HG02981 (cell line): ENCODE data around the gene S1PR3.

Source experiments
- ATAC-seq: cut with Tn5 transposase; IDR thresholded peaks from one replicate; pipeline ENCODE4 v1.9.1; 2021; ENCODE audit warnings: mild to moderate bottlenecking, moderate library complexity; ENCODE audit not compliant: unreplicated experiment

Gene S1PR3

DNA sequence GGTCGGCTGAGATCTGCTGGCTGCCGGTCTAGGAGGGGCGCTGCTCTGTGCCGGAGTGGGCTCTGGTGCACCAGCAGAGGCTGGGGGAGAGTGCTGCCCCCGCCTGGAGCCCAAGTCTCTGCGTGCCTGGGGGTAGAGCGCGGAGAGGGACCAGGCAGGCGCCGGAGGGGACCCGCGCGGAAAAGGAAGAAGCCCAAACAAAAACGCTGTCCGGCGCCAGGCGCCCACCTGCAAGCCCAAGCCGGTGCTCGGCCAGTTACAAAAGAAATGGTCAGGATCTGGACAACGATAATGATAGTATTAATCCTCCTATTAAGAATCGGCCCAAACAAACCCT, 571 bp upstream of the S1PR3 start:
- ATAC-seq = no peak

DNA sequence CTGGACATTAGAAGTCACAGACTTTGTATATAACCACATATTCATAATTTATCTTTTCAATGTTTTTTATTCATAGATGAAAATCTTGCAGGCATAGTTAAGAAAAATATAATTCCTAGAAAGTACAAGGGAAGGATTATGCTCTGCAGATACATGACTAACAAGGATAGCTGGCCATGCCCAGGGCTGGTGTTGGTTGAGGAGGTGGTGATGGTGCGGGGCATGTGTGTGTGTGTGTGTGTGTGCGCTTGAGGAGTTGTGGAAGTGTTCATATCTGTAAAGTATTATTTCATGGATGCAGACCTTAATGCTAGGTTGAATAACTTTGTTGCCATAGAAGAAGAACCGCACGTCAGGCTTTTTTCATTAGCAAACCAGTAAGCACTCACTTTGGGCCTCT, 1.3 kb downstream of the S1PR3 start:
- ATAC-seq = no peak

DNA sequence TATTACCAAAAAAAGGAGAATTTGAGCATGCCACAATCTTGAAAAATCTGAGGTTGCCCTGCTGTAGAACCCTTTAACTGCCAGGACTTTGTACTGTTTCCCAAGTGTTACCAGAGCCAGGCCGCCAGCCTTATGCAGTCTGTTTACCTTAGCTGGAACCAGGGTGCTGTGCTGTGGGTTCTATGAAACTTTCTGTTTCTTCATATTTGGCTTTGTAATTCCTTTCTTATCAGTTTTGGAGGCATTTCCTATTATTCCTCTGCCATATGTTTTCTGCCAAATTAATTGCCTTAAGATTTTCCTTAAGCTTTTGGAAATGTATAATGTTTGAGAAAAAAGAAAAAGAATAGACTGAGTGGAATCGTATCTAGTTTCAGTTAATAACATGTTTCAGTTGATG, 2.1 kb downstream of the S1PR3 start:
- ATAC-seq = no peak

DNA sequence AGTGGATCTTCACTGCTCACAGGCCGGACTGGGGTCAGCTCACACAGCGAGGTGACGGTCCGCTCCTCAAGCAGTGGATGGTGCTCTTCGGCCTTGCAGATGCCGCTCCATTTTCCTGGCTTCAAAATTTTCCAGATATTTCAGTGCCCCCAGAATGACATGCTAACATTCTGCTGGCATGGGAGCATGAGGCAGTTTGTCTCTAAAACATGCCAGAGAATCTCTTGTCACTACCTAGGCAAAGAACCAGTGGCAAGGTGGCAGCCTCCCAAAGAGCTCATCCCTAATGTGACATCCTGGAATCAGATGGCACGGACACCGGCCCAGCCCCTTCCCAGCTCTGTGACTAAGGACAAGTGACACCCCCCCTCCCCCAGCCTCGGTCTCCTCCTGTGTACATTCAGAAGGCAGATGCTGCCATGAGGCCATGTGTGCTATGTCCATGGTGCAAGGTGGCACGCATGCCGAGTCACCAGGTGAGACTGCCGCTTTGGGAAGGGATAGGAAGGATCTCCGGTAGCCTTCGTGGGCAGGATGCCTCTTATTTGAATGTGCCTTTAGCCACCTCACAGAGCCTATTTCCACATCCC, 2.7 kb downstream of the S1PR3 start:
- ATAC-seq = no peak

DNA sequence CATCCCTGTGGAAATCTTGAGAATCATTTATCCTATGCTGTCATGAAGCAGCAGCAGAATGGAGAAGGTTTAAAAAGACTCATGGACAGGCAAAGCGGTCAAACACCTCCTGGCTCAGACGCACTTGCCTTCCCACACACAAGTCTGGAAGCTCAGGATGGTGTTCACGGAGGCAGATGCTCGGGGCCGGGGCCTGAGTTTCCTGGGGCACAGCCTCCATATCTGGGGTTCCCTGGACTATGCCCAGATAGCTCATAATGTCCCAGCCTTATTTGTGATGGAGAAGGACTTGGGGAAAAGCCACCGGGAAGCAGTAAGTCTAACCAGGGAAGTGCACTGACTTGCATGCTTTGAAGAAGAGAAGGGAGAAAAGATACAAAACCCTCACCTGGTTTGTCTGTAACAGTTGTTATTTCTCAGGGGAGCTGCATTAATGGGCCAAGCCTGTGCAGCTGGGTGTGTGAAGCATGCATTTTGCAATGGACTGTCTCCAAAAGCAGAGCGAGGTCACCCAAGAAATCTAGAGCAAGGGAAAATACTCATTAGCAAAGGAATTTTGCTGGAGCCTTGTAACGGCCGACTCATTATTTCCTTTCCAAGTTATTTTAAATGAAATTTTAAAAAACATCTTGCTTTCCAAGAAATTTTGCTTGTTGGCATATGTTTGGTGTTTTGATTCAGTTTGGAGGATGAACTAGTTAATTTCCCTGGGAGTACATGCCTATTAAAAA, 3.4 kb downstream of the S1PR3 start:
- ATAC-seq = no peak

DNA sequence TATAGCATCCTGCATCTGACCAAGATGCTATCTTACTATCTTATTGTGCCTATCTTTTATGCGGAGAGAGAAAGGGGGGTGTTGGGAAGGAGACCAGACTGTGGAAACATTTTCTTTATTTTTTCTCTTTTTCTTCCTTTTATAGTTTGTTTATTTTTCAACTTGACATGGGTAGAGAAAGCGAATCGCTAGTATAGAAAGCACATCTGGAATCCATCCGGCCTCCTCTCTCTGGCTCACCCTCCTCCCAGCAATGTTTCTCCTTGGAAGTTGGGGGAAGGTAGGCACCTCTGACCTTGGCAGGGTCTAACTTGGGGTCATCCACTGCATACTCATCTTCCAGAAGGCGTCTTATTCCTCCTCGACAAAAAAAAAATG, 3.9 kb downstream of the S1PR3 start:
- ATAC-seq = no peak

DNA sequence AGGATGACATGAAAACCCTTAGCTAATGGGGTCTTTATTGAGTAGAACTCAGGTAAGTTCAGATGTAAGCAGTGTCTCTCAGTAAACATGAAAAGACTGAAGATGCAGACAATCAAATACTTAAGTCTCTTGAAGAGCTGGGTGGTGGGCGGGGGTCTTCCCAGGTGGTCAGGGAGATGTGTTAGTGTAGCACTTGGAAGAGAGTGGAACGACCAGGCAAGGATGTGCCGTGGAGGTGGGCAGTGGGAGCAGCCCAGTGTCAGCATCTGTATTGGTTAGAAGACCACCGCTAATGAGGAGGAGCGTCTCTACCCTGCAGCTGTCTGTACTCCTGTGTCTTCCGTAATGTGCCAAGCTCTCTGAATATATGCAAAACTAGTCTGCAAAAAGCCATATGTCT, 4.4 kb downstream of the S1PR3 start:
- ATAC-seq = no peak

DNA sequence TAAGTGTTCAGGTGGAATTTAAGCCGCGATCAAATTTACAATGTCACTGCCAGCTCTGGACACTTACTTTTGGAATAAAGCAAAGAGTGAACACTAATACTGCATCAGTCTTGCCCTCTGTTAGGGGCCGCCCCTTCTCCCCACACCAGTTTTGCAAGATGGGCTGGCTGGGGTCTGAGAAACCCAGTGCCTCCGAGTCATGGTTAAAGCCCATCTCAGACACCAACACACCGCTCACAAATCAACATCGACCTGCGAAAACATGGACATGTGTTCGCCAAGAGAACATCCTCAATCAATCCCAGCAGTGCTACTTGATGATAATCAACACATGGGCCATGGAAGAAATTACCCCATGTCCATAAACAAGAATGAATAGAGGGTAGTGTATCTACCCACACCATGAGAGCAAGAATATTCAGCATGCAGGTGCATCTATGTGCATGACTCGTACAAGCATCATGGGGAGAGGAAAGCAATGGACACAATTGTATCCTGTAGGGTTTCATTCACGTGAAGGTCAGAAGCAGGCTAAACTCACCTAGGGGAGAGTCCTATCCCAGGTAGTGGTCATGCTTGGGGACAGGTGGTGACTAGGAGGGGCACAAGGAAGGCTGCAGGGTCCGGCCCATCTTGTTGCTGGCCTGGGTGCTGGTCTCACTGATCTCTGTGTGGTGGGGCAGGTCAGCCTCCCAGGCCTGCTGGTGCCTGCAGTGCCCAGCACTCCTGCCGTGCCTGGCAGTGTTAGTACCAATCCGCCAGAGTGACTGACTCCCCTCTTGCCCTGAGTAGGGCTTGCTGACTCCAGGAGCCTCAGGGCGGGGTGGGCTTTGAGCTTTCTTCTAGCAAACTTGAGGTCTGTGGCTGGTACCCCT, 5.0 kb downstream of the S1PR3 start:
- no peak for ATAC-seq

DNA sequence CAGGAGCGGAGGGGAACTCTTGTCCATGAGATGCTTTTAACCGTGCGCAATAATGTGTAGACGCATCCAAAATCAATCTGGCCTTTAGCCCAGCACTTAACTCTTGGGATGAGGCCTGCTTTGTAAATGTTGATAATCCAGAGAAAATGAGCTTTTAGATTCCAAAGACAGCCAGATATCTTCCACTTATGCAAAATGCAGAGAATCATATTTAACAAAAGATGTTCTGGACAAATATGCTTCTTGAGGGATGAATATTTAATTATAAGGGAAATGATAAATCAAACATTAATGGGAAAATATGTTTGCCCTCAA, 5.6 kb downstream of the S1PR3 start:
- ATAC-seq = no peak

DNA sequence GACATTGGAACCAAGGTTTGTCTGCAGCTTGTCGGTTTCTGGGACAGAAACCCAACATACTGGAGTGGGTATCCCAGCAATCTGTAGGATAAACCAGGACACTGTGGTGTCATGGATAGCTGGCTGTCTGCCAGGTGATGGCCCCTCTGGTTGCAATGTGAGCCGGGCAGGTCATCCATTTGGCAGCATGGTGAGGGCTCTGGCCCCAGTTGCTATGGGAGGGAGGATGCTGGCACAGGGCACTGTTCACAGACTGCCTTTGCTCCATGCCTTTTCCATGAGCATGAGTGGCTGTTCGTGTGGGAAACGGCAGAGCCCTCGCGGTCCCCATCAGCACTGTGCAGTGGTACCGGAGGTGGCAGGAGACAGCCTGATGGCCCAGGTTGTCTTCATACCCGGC, 6.4 kb downstream of the S1PR3 start:
- ATAC-seq = no peak

DNA sequence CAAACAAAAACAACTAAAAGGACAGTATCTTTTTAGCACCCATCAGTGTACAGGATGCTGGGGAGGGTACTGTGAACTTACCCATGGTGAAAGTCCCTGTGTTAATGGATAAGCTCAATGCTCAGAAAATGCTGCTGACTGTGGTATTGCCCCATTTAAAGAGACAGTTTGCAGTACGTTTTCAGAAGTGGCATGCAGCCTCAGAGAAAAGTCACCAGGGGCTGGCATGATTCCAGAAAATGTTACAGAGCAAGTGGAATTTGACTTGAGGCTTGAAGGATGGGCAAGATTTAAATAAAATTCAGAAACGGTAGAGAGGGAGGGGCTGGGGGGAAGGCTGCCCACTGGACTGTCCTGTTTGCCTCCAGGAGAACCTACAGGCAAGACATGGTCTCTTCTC, 7.2 kb downstream of the S1PR3 start:
- ATAC-seq = no peak

DNA sequence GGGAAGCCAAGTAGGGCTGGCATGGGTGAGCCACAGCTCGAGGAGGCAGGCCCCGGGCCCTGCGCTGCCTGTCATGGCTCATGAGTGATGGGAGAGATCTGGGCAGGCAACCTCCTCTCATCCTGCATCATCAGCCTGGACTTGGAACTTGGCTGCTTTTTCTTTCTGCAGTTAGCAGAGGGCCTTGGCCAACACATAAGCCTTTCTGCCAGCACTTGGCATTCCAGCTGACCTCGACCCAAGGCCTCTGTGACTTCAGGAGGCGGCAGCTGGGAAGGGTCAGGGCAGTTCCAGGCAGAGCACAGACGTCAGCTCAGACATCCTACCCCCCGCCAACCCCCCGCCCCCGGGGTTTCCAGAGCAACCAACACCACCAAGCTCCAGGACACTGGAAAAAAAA, 7.6 kb downstream of the S1PR3 start:
- ATAC-seq = no peak

DNA sequence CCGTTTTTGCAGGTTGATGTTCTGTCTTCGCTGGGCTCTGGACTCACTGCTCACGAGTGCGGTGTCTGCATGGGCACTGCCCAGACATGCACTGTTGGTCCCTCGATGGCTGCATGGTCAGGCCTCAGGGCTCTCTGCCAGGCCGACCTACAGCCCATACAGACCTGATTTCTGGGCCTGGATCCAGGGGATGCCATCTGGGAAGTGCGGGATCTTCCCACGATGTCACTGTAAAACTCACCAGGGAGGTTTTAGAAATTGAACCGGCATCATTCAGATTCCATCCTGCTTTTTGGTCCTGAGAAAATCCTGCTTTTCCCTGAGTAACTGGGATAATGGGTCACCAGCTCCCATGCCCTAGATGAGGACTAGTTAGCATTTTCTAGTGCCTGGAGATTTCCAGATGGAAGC, 9.1 kb downstream of the S1PR3 start:
- no peak for ATAC-seq

DNA sequence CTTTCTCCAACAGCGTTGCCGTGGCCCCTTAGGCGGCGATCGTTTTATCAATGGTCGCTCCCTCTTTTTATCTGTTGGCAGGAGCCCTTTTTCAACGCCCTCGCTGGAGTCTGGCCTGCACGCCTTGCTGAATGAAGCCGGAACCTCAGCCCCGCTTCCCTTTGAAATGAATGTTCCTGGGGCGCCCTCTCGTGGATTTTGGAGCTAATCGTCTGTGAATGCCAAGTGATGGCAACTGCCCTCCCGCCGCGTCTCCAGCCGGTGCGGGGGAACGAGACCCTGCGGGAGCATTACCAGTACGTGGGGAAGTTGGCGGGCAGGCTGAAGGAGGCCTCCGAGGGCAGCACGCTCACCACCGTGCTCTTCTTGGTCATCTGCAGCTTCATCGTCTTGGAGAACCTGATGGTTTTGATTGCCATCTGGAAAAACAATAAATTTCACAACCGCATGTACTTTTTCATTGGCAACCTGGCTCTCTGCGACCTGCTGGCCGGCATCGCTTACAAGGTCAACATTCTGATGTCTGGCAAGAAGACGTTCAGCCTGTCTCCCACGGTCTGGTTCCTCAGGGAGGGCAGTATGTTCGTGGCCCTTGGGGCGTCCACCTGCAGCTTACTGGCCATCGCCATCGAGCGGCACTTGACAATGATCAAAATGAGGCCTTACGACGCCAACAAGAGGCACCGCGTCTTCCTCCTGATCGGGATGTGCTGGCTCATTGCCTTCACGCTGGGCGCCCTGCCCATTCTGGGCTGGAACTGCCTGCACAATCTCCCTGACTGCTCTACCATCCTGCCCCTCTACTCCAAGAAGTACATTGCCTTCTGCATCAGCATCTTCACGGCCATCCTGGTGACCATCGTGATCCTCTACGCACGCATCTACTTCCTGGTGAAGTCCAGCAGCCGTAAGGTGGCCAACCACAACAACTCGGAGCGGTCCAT, 10.0 kb downstream of the S1PR3 start:
- ATAC-seq = peak; percentile 77

DNA sequence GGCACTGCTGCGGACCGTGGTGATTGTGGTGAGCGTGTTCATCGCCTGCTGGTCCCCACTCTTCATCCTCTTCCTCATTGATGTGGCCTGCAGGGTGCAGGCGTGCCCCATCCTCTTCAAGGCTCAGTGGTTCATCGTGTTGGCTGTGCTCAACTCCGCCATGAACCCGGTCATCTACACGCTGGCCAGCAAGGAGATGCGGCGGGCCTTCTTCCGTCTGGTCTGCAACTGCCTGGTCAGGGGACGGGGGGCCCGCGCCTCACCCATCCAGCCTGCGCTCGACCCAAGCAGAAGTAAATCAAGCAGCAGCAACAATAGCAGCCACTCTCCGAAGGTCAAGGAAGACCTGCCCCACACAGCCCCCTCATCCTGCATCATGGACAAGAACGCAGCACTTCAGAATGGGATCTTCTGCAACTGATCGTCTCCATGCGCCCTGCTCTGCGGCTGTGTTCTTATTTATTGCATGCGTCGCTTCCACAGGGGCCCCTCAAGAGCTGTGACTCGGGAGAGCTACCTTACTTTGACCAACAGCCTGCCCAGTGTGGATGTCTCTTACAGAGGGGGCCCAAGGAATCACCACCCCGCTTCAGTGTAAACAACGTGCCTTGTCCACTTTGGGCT, 10.8 kb downstream of the S1PR3 start:
- no peak for ATAC-seq

DNA sequence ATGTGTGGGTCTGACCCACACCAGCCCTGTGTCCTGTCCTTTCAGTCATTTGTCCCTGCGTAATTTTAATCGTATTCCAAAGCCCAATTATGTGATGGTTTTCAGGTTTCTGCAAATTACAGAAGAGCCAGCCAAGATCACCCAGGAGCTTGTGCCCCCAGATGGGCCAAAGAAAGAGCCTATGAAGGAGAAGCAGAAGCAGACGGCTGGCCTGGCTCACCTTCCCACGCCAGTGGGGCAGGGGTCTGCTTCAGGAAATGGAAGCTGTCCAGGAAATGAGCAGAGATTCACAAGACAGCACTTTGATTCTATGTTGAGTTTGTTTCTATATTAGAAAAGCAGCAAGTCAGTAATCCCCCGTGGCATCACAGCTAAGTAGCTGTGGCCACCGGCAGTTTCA, 11.7 kb downstream of the S1PR3 start:
- no peak for ATAC-seq

DNA sequence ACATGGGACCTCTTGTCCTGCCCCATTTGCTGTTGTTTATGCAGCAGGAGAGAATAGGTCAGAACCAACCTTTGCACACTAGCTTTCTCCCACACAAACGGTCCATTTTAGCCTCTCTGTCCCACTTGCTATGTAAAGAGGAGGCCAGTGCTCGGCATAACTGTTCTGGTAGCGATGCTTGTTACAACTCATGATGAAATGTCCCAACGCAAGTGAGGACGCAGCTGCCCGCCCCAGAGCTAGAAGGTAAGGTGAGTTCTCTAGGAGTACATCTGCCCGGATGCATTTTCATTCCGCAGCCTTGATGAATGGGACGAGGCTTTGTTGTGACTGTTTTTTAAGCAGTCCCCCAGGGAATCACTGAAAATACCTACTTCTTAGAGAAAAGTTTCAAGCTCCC, 14.1 kb downstream of the S1PR3 start:
- ATAC-seq = no peak

DNA sequence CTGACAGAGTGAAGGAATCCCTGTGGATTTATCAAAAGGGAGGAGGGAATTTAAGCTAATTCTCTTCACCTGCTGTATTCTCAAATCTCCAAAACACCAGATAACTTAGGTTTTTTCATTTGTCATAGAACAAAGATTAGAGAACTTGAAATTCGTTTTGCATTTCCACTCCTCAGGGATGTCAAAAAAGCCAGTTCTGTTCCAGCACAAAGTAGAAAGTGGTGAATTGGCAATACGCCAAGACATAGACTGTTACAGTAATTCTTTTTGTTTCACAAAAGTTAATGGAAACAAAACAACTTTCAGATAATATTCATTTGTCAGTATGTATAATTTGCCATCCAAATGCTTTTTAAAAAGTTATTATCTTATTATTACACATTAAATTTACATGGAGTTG, 15.0 kb downstream of the S1PR3 start:
- no peak for ATAC-seq

DNA sequence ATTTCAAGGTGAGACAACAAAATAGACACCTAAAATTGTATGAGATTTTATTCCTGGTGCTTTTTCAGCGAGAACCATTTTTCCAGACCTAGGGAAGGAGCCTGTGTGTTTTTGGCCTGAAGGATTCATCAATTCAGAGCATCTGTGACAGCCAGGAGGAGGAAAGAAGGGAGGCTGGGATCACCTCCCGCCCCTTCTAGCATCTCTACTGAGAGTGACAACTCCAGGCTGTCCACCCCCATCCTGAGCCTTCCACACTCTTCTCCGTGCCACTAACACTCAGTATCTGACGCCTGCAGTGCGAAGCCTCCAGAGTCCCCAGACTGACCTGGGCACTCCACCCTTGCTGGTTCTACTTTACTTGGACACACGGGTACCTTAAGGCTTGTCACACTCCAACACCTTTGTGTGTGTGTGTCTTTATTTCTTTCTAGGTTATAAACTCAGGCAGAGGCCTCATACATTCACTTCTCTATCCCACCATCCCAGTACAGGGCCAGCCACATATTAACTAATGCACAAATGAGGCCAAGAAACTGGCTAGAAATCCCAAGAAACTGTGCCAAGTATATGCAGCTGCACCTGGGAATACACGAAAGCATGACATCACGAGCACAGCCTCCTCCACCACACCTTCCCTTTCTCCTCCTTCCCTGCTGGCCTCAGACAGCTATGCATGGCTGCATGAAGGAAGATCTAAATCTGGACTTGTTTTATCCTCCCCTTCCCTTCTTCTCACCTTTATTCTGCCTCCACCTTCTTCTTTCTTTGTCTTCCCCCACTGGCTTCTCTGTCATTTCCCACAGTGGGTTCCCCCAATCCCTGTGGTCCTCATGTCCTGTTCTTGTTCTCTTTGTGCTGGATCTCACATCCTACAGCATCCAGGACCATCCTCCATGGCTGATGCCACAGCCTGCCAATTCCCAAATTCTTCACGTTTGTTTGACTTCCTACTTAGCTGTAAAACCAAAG, 16.0 kb downstream of the S1PR3 start:
- no peak for ATAC-seq
